Activated CD8-positive, alpha-beta T cell treated with anti-CD3 and anti-CD28 coated beads for 36 hours (primary cell): ENCODE results near the gene FAM221B. TPM values are rescaled to one million over a fixed set of nuclear protein-coding genes. Genes with fewer than 3 reads are reported as not detected.

Source experiments
- ATAC-seq: fragments of 200-7000 bp; cut with Tn5 transposase; one replicate; pipeline ENCODE4 v1.10.0; 2021; ENCODE audit warnings: mild to moderate bottlenecking, moderate library complexity
- CTCF ChIA-PET: fragments of 350-600 bp; sonication (Branson Sonifier 250); formaldehyde crosslinking; loops from one replicate; lab custom pipeline; 2021; ENCODE audit warnings: antibody characterized with exemption; lab: Charles Lee
- POLR2A ChIA-PET: fragments of 350-600 bp; sonication (Branson Sonifier 250); formaldehyde crosslinking; loops from one replicate; lab custom pipeline; 2021; ENCODE audit warnings: antibody characterized with exemption; lab: Charles Lee
- DNase-seq: peaks from one replicate; pipeline ENCODE4 v3.0.0-alpha.2; 2020
- H3K27ac Mint-ChIP-seq: one replicate; pipeline ENCODE4 v1.8.0; 2021; ENCODE audit warnings: mild to moderate bottlenecking, mixed read lengths
- H3K27me3 Mint-ChIP-seq: one replicate; pipeline ENCODE4 v1.8.0; 2021; ENCODE audit warnings: mixed read lengths
- H3K36me3 Mint-ChIP-seq: one replicate; pipeline ENCODE4 v1.8.0; 2021; ENCODE audit warnings: low read depth, mixed read lengths
- H3K4me1 Mint-ChIP-seq: one replicate; pipeline ENCODE4 v1.8.0; 2021; ENCODE audit warnings: low read depth, mixed read lengths
- H3K4me3 Mint-ChIP-seq: one replicate; pipeline ENCODE4 v1.8.0; 2021; ENCODE audit warnings: mild to moderate bottlenecking, moderate library complexity, mixed read lengths
- H3K9me3 Mint-ChIP-seq: one replicate; pipeline ENCODE4 v1.8.0; 2021; ENCODE audit warnings: mixed read lengths
- intact Hi-C: fragments of 100-400 bp; cut with micrococcal nuclease; formaldehyde crosslinking; loops from one replicate; pipeline ENCODE4 v1.10.0; 2022
- total RNA-seq, 2 experiments: library from RNA; stranded (reverse); gene quantifications; one replicate each; pipeline ENCODE4 v1.2.3, GENCODE V29; 2021
- TF ChIP-seq, protein P1 (sequence below): fragments of 200-600 bp; IDR thresholded peaks from one replicate; pipeline ENCODE4 v1.8.0; 2022; ENCODE audit warnings: antibody characterized with exemption, mild to moderate bottlenecking

FAM221B gene
- total RNA-seq, 2 experiments from 2014 or later = not detected

DNA sequence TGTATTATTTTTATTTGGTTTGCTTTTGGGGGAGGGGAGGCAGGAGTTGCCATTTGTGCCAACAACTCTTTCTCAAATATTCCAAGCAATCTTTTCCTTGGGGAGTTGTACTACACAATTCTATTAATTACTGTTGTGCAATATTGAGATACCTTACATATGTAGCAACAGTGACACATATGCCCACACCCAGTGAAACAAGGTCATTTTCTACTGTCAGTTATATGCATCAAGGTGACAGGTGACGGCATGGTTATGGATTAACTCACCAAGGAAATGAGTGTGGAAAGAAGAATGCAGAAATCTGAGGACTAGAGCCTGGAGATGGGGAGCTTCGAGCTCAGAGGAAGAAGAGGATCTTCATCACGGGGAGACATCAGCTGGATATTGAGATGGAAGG, 56.6 kb downstream of the FAM221B start:
- POLR2A ChIA-PET = no interaction called here
- CTCF ChIA-PET = interaction anchor here (1.5 to 4.5 kb wide), 5 partner anchors 9 to 110 kb away, joined by 4 to 30 read pairs (median 5); no protein-coding TSS in a partner anchor
- no peak for DNase-seq
- H3K9me3 Mint-ChIP-seq = no peaks in the 10 kb centered on the region
- H3K4me3 Mint-ChIP-seq = no peak overlapping the region
- H3K4me1 Mint-ChIP-seq = peaks cover 6% of the 10 kb centered on the region
- no peak for ATAC-seq
- intact Hi-C loops = no loop called here
- TF ChIP-seq, protein P1, sequence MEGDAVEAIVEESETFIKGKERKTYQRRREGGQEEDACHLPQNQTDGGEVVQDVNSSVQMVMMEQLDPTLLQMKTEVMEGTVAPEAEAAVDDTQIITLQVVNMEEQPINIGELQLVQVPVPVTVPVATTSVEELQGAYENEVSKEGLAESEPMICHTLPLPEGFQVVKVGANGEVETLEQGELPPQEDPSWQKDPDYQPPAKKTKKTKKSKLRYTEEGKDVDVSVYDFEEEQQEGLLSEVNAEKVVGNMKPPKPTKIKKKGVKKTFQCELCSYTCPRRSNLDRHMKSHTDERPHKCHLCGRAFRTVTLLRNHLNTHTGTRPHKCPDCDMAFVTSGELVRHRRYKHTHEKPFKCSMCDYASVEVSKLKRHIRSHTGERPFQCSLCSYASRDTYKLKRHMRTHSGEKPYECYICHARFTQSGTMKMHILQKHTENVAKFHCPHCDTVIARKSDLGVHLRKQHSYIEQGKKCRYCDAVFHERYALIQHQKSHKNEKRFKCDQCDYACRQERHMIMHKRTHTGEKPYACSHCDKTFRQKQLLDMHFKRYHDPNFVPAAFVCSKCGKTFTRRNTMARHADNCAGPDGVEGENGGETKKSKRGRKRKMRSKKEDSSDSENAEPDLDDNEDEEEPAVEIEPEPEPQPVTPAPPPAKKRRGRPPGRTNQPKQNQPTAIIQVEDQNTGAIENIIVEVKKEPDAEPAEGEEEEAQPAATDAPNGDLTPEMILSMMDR = no peak
- no peak overlapping the region for H3K27ac Mint-ChIP-seq
- no peaks in the 10 kb centered on the region for H3K36me3 Mint-ChIP-seq
- H3K27me3 Mint-ChIP-seq = no peaks in the 10 kb centered on the region

DNA sequence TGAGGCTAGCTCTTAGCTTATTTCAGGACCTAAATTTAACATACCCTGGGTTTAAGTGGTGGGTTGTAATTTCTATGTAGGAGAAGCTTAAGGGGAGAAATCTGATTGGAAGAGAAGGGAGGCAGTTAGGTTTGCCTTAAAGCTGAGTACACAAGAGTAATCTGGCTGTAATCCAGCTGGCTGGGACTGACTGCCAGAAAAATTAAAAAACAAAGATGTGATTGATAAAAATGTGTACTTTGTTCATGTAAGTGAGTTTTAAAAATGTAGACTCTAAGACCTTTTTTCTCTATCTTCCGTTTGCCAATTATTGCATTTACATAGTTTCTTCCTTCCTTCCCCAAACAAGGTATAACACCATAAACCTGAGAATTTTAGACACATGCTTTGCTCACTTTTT, 57.0 kb downstream of the FAM221B start:
- no peak overlapping the region for H3K27ac Mint-ChIP-seq
- H3K27me3 Mint-ChIP-seq = no peaks in the 10 kb centered on the region
- intact Hi-C loops = no loop called here
- TF ChIP-seq, protein P1 = no peak
- DNase-seq (no peak), ATAC-seq (no peak)
- H3K9me3 Mint-ChIP-seq = no peaks in the 10 kb centered on the region
- no peak overlapping the region for H3K4me3 Mint-ChIP-seq
- no peaks in the 10 kb centered on the region for H3K36me3 Mint-ChIP-seq
- H3K4me1 Mint-ChIP-seq = peaks cover 6% of the 10 kb centered on the region
- POLR2A ChIA-PET = interaction anchor here (1.3 kb wide), 1 partner anchor 22 kb away, joined by 4 read pairs; the partner anchor contains the start of genes GBA2 and RGP1
- CTCF ChIA-PET = interaction anchor here (1.0 to 4.5 kb wide), 5 partner anchors 9 to 111 kb away, joined by 4 to 30 read pairs (median 5); no protein-coding TSS in a partner anchor

DNA sequence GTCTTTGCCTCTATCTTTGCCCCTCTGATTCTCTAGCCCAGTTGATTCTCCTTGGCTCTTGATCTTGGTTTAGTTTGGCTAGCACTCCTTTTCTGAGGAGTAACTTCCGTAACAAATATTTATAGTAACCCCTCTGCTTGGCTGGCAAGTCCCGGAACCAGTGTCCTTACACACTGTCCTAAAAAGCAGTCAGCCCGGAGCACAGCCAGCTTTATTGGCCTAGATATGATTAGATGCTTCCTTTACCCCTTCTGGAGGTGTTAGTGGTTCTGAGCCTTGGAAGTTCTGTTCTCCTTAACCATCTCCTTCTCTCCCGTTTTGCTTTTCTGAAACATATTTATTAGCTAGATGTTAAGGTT, 57.5 kb downstream of the FAM221B start:
- CTCF ChIA-PET = interaction anchor here (0.6 to 4.5 kb wide), 5 partner anchors 8 to 131 kb away, joined by 3 to 30 read pairs (median 4); no protein-coding TSS in a partner anchor
- DNase-seq (no peak), ATAC-seq (no peak)
- H3K27ac Mint-ChIP-seq = no peak overlapping the region
- peaks cover 10% of the 10 kb centered on the region for H3K4me1 Mint-ChIP-seq
- no peaks in the 10 kb centered on the region for H3K36me3 Mint-ChIP-seq
- H3K27me3 Mint-ChIP-seq = no peaks in the 10 kb centered on the region
- no peaks in the 10 kb centered on the region for H3K9me3 Mint-ChIP-seq
- intact Hi-C loops = no loop called here
- TF ChIP-seq, protein P1 = no peak
- POLR2A ChIA-PET = interaction anchor here (1.1 to 1.3 kb wide), 2 partner anchors 13 to 22 kb away, joined by 3 to 4 read pairs; partner anchors contain the start of genes GBA2 and RGP1
- H3K4me3 Mint-ChIP-seq = no peak overlapping the region

DNA sequence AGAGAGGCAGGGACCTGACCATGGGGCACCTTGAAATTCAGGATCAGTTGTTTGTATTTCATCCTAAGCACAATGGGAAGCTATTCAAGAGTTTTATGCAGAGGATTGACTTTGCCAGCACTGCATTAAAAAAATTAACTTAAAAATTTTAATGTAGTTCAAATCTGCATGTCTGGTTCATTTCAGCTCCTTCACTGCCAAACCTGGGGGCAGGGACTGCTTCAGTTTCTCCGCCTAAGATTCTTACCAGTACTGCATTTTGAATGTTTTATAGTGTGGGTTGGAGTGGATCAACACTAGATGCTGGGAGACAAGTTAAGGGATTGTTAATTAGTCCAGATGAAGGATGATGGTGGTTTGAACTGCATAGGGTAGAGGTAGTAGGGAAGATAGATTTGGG, 58.8 kb downstream of the FAM221B start:
- no peaks in the 10 kb centered on the region for H3K36me3 Mint-ChIP-seq
- POLR2A ChIA-PET = interaction anchor here (0.6 to 0.7 kb wide), 2 partner anchors 13 to 324 kb away, joined by 3 read pairs; no protein-coding TSS in a partner anchor
- H3K9me3 Mint-ChIP-seq = no peaks in the 10 kb centered on the region
- H3K4me1 Mint-ChIP-seq = peaks cover 5% of the 10 kb centered on the region
- intact Hi-C loops = no loop called here
- H3K4me3 Mint-ChIP-seq = no peak overlapping the region
- CTCF ChIA-PET = interaction anchor here (0.8 to 4.5 kb wide), 2 partner anchors 19 to 134 kb away, joined by 3 to 30 read pairs; no protein-coding TSS in a partner anchor
- H3K27ac Mint-ChIP-seq = no peak overlapping the region
- DNase-seq = no peak
- no peak for ATAC-seq
- TF ChIP-seq, protein P1 = no peak
- no peaks in the 10 kb centered on the region for H3K27me3 Mint-ChIP-seq

DNA sequence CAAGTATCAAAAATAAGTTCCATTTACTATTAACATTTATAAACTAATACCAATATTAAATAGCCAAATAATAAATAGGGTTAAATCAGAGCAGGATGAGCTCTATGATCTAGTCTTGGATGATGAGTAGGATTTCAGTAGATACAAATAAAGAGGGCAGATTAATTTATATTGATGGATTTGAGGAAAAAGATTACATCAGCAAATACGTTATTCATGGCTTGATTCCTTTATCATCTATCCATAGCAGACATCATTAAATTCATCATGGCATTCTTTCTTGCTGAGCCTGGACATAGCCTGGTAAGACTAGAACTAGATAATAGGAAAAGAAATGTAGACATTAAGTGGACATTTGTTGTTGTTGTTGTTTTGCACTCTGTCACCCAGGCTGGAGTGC, 61.1 kb downstream of the FAM221B start:
- no peak overlapping the region for H3K27ac Mint-ChIP-seq

More for the DNA sequence above, 61.1 kb downstream of the FAM221B start:
- H3K4me1 Mint-ChIP-seq = peaks cover 8% of the 10 kb centered on the region
- H3K27me3 Mint-ChIP-seq = no peaks in the 10 kb centered on the region
- ChIA-PET CTCF (interaction anchor here (0.9 to 1.0 kb wide), 2 partner anchors 71 to 136 kb away, joined by 3 read pairs; no protein-coding TSS in a partner anchor), POLR2A (interaction anchor here (1.0 kb wide), 1 partner anchor 157 kb away, joined by 4 read pairs; no protein-coding TSS in a partner anchor)
- no peaks in the 10 kb centered on the region for H3K36me3 Mint-ChIP-seq
- ATAC-seq (no peak), DNase-seq (no peak)
- H3K9me3 Mint-ChIP-seq = no peaks in the 10 kb centered on the region
- no peak overlapping the region for H3K4me3 Mint-ChIP-seq
- intact Hi-C loops = no loop called here
- TF ChIP-seq, protein P1 = no peak
